MM.1S (cell line): ENCODE results near the gene GTF2I.

Experiments used
- DNase-seq: peaks from one replicate; pipeline ENCODE4 v3.0.0-alpha.2; 2015
- H2AFZ ChIP-seq: fragments of 300-600 bp; sonication (generic); 2 replicates; pipeline ENCODE4 v1.6.0; 2016; ENCODE audit warnings: antibody characterized with exemption, low read length
- H3F3A ChIP-seq: fragments of 300-600 bp; sonication (generic); 2 replicates; pipeline ENCODE4 v1.6.1; 2016; ENCODE audit warnings: mild to moderate bottlenecking, antibody characterized with exemption, low read length, moderate library complexity, mixed read lengths; ENCODE audit not compliant: insufficient read depth
- H3K27ac ChIP-seq: fragments of 300-600 bp; sonication (generic); 2 replicates; pipeline ENCODE4 v1.5.1; 2016; ENCODE audit warnings: mild to moderate bottlenecking, low read length
- H3K27me3 ChIP-seq: fragments of 300-600 bp; sonication (generic); replicated peaks from 2 replicates; pipeline ENCODE4 v1.6.0; 2016; ENCODE audit warnings: low read length; ENCODE audit not compliant: insufficient read depth
- H3K36me3 ChIP-seq: fragments of 300-600 bp; sonication (generic); replicated peaks from 2 replicates; pipeline ENCODE4 v1.6.1; 2016; ENCODE audit warnings: mild to moderate bottlenecking, low read length, mixed read lengths; ENCODE audit not compliant: insufficient read depth
- H3K4me1 ChIP-seq: fragments of 300-600 bp; sonication (generic); 2 replicates; pipeline ENCODE4 v1.6.1; 2016; ENCODE audit warnings: low read length, mixed read lengths
- H3K4me2 ChIP-seq: fragments of 300-600 bp; sonication (generic); 2 replicates; pipeline ENCODE4 v1.6.0; 2016; ENCODE audit warnings: low read depth, low read length
- H3K4me3 ChIP-seq: fragments of 300-600 bp; sonication (generic); 2 replicates; pipeline ENCODE4 v1.5.1; 2016; ENCODE audit warnings: low read length, mixed read lengths
- H3K79me2 ChIP-seq: fragments of 300-600 bp; sonication (generic); 2 replicates; pipeline ENCODE4 v1.6.1; 2016; ENCODE audit warnings: mixed run types, low read length, mixed read lengths
- H3K9ac ChIP-seq: fragments of 300-600 bp; sonication (generic); 2 replicates; pipeline ENCODE4 v1.6.1; 2016; ENCODE audit warnings: low read length, mixed read lengths
- H3K9me2 ChIP-seq: fragments of 300-600 bp; sonication (generic); replicated peaks from 2 replicates; pipeline ENCODE4 v1.6.1; 2016; ENCODE audit warnings: mild to moderate bottlenecking, low read length, mixed read lengths; ENCODE audit not compliant: insufficient read depth
- H3K9me3 ChIP-seq: fragments of 300-600 bp; sonication (generic); replicated peaks from 2 replicates; pipeline ENCODE4 v1.6.1; 2016; ENCODE audit warnings: mild to moderate bottlenecking, low read length, mixed read lengths; ENCODE audit not compliant: insufficient read depth
- H4K20me1 ChIP-seq: fragments of 300-600 bp; sonication (generic); 2 replicates; pipeline ENCODE4 v1.6.1; 2016; ENCODE audit warnings: mild to moderate bottlenecking, low read length, moderate library complexity, mixed read lengths; ENCODE audit not compliant: insufficient read depth
- EZH2 ChIP-seq: fragments of 300-600 bp; sonication (generic); optimal IDR thresholded peaks from 2 replicates; pipeline ENCODE3; 2017; ENCODE audit warnings: low read depth, mild to moderate bottlenecking, antibody characterized with exemption, low read length, mixed read lengths
- EZH2phosphoT487 ChIP-seq: fragments of 300-600 bp; sonication (generic); IDR thresholded peaks from 2 replicates; pipeline ENCODE4 v1.6.1; 2018; ENCODE audit warnings: antibody characterized with exemption, low read length
- TF ChIP-seq, protein P1 (sequence below): fragments of 300-600 bp; sonication (generic); IDR thresholded peaks from 2 replicates; pipeline ENCODE4 v1.5.1; 2016; ENCODE audit warnings: antibody characterized with exemption, low read length, mixed read lengths

The GTF2I gene

DNA sequence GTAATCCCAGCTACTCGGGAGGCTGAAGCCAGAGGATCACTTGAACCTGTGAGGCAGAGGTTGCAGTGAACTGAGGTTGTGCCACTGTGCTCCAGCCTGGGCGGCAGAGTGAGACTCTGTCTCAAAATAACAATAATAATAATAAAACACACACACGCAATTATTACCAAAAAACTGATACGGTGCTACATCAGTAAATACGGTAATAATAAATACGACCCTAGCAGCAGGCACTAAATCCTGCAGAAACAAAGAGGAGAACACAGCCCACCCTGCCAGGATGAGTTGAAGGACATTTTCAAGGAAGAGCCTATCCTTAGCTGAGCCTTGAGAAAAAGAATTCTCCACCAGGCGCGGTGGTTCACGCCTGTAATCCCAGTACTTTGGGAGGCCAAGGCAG, 34.4 kb upstream of the GTF2I start:
- DNase-seq: no peak
- Histone ChIP-seq H3K4me3 (no peak overlapping the region), H4K20me1 (no peaks in the 10 kb centered on the region), H3K27ac (no peak overlapping the region), H3K4me1 (no peaks in the 10 kb centered on the region), H3K79me2 (no peaks in the 10 kb centered on the region), H2AFZ (no peak overlapping the region), H3F3A (no peaks in the 10 kb centered on the region), H3K4me2 (no peak overlapping the region), H3K9ac (no peak overlapping the region), H3K36me3 (no peaks in the 10 kb centered on the region), H3K9me2 (no peaks in the 10 kb centered on the region), H3K9me3 (no peaks in the 10 kb centered on the region), H3K27me3 (no peaks in the 10 kb centered on the region)
- TF ChIP-seq, protein P1, sequence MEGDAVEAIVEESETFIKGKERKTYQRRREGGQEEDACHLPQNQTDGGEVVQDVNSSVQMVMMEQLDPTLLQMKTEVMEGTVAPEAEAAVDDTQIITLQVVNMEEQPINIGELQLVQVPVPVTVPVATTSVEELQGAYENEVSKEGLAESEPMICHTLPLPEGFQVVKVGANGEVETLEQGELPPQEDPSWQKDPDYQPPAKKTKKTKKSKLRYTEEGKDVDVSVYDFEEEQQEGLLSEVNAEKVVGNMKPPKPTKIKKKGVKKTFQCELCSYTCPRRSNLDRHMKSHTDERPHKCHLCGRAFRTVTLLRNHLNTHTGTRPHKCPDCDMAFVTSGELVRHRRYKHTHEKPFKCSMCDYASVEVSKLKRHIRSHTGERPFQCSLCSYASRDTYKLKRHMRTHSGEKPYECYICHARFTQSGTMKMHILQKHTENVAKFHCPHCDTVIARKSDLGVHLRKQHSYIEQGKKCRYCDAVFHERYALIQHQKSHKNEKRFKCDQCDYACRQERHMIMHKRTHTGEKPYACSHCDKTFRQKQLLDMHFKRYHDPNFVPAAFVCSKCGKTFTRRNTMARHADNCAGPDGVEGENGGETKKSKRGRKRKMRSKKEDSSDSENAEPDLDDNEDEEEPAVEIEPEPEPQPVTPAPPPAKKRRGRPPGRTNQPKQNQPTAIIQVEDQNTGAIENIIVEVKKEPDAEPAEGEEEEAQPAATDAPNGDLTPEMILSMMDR: no peak

DNA sequence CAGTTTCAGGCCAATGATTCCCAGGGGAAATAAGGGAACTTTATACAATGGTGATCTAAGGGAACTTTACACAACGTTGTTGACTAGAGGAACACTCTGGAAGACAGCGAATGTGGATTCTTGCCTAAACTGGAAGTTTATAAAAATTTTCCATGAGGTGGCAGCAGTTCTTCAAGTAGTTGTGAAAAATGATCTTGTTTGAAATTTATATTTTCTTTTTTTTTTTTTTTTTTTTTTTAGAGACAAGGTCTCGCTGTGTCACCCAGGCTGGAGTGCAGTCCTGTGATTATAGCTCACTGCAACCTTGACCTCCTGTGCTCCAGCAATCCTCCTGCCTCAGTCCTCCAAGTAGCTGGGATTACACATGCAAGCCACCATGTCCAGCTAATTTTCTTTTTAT, 32.1 kb upstream of the GTF2I start:
- no peak overlapping the region for H3K27ac ChIP-seq
- H3K27me3 ChIP-seq: no peaks in the 10 kb centered on the region
- no peak overlapping the region for H3K9ac ChIP-seq
- no peaks in the 10 kb centered on the region for H3K36me3 ChIP-seq
- TF ChIP-seq, protein P1: no peak
- no peak for TF ChIP-seq EZH2phosphoT487
- no peak for TF ChIP-seq EZH2
- H3K4me2 ChIP-seq: no peak overlapping the region
- H3K79me2 ChIP-seq: no peaks in the 10 kb centered on the region
- no peaks in the 10 kb centered on the region for H4K20me1 ChIP-seq
- no peak overlapping the region for H2AFZ ChIP-seq
- DNase-seq: peak; percentile 14
- H3K4me1 ChIP-seq: no peaks in the 10 kb centered on the region
- no peaks in the 10 kb centered on the region for H3K9me2 ChIP-seq
- no peaks in the 10 kb centered on the region for H3F3A ChIP-seq
- no peaks in the 10 kb centered on the region for H3K9me3 ChIP-seq
- no peak overlapping the region for H3K4me3 ChIP-seq

DNA sequence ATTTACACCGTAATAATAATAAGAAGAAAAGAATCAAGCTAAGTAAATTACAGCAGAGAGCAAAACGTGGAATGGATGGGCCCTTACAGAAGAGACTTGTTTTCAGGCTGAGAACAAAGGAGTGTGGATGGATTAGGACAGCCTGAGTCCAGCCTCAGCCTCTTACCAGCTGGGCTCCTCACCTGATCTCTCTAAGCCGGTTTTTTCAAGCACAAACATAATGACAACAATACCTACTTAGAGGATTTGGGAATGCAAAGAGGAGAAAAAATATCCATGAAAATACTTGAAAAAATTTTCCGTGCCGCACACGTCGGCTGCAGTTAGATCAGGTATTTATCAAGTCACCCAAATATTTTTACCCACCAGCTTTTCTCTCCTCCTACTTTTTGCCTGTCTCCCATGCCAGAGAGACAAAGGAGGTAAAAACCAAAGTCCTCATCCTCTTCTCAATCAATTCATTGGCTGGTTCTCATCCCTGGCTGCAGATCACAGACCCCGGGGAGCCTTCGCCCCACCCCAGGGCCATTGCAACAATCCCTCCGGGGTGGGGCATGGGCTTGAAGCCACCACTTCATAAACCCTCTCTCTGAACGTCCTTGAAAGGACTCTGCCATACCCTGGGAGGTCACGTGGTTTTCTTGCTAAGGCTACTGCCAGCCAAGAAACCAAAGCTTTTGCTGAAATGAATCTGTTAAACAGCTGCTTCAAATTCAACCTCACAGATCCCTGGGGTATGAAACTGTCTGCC, 29.7 kb upstream of the GTF2I start:
- Histone ChIP-seq H3K27me3 (no peaks in the 10 kb centered on the region), H3K4me3 (no peak overlapping the region), H2AFZ (0 out of 2 replicates have a peak overlapping the region, but pooled peaks have one; percentile 35), H3K27ac (no peak overlapping the region), H3K9me3 (no peaks in the 10 kb centered on the region), H3K4me2 (no peak overlapping the region), H3K9me2 (no peaks in the 10 kb centered on the region), H3F3A (no peaks in the 10 kb centered on the region), H3K79me2 (no peaks in the 10 kb centered on the region), H3K36me3 (no peaks in the 10 kb centered on the region), H3K4me1 (no peaks in the 10 kb centered on the region), H3K9ac (no peak overlapping the region), H4K20me1 (no peaks in the 10 kb centered on the region)
- TF ChIP-seq, protein P1: no peak
- TF ChIP-seq EZH2phosphoT487 (no peak), EZH2 (no peak)
- DNase-seq: no peak
